ENCODE measurements around the gene SCN1B.

- TF ChIP-seq, protein P1, sequence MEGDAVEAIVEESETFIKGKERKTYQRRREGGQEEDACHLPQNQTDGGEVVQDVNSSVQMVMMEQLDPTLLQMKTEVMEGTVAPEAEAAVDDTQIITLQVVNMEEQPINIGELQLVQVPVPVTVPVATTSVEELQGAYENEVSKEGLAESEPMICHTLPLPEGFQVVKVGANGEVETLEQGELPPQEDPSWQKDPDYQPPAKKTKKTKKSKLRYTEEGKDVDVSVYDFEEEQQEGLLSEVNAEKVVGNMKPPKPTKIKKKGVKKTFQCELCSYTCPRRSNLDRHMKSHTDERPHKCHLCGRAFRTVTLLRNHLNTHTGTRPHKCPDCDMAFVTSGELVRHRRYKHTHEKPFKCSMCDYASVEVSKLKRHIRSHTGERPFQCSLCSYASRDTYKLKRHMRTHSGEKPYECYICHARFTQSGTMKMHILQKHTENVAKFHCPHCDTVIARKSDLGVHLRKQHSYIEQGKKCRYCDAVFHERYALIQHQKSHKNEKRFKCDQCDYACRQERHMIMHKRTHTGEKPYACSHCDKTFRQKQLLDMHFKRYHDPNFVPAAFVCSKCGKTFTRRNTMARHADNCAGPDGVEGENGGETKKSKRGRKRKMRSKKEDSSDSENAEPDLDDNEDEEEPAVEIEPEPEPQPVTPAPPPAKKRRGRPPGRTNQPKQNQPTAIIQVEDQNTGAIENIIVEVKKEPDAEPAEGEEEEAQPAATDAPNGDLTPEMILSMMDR (IDR thresholded peaks at IDR 0.05) = no peak
- no peak for TF ChIP-seq EP300 (IDR thresholded peaks at IDR 0.05)
Measured at GRCh38 chr19:35021596-35021995, 8.7 kb upstream of the SCN1B start.
